ENCODE results near the gene AFAP1.

Gene AFAP1

DNA sequence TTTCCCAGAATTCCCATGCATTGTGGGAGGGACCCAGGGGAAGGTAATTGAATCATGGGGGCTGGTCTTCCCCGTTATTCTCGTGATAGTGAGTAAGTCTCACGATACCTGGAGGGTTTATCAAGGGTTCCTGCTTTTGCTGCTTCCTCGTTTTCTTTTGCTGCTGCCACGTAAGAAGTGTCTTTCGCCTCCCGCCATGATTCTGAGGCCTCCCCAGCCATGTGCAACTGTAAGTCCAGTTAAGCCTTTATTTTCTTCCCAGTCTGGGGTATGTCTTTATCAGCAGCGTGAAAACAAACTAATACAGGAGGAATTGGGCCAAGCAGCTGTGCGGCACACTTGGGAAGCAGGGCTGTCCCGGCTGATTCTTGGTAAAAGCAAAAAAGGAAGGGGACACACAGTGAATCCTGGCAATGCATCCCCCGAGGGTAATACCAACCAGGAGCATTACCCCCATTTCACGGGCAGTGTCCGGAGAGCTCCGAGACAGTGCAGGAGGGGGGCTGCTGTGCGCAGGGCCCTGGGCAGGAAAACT, 185.7 kb downstream of the AFAP1 start:
- DNase-seq (ENCODE audit: low read depth), result no peak

DNA sequence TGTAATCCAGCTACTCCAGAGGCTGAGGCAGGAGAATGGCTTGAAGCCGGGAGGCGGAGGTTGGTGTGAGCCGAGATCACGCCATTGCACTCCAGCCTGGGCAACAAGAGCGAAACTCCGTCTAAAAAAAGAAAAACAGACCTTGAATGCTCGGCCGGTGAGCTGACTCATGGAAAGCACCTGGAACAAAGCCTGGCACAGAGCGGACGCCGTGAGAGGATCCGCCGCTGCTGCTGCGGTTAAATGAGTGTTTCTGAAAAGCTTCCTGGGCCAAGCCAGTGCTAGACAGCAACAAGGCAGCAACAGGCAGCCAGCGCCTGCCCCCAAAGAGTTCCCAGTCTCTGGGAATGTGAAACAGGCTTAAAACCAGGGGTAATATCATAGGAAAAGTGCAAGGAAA, 186.4 kb downstream of the AFAP1 start:
- no peak for DNase-seq (ENCODE audit: low read depth)

DNA sequence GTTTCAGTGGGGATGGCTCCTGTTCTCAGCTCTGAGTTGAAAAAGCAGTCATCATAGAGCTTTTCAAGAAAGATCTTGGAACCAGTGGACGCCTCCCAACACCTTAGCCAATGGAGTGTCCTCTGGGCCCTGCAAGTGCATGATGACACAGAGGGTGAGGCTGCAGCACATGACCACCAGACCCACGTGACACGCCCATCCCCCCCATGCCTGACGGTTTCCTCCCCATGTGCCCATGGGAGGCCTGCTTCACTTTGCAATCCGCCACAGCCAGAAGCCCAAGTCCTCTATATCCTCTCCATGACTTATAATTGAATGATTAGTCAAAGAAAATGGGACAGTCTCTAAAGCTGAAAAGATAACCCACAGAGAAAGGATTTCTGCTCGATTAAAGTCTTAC, 187.0 kb downstream of the AFAP1 start:
- DNase-seq (ENCODE audit: low read depth), result no peak

DNA sequence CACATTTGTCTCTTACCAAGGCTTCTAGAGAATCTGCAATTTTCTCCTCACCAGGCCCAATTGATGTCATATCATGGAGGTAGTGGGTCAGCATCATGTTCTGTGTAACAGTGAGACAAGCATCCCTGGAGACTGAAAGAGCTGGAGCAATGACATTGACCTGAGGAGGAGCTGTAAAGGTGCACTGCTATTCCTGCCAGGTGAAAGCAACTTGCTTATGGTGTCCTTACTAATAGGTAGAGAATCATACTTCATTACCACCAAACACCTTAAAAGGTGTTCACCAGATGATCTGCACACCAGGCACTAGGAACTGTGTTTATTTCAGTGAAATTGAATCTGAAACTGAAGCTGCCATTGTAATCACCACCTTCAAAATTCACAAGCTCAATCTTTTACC, 188.7 kb downstream of the AFAP1 start:
- DNase-seq (ENCODE audit: low read depth), result no peak

DNA sequence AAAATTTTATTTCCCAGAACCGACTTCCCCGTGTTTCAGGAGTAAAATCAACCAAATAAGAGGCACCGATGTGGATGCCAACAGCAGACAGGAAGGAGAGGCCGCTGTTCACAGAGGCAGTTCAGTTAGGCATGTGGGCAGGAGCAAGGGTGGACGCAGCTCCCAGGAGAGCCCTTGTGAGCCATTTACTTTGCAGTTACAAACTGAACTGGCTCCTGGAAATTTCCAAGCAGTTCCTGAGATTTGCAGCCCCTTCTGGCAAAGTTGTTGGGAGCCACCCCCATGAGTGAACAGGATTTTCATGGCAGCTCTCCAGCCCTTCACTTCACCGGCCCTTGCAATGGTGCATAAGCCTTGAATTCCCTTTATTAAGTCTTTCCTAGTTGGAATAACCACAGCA, 189.1 kb downstream of the AFAP1 start:
- DNase-seq (ENCODE audit: low read depth), result no peak

DNA sequence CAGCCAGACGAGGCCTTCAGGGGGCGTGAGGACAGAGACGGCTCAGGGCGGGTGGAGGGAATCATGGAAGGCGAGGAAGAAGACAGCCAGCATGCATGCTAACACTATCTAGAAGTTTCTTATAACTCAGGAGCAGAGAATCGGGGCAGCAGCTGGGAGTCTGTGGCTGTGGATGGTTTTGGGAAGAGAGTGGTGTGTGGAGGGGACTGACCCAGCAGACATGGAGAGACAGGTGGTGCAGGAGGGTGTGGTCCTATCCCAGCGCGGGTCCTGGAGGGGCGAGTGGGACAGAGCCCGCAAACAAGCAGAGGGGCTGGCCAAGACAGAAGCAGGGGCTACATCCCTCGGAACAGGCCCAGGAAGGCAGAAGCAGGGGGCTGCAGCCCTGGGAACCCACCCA, 192.1 kb downstream of the AFAP1 start:
- no peak for DNase-seq (ENCODE audit: low read depth)

DNA sequence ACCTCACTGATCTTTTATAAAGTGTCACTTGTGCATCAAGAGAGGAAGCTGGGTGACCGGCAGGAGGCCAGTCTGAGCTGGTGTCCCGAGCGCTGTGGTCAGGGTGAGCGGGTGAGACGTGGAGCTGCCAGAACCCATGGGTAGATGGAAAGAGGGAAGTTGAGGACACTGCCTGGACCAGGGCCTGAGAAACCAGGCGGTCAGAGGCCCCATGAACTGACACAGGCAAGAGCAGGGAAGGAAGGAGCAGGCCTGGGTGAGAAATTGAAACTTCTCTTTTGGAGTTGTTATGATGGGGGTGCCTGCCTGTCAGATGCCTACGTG, 192.6 kb downstream of the AFAP1 start:
- no peak for DNase-seq (ENCODE audit: low read depth)

DNA sequence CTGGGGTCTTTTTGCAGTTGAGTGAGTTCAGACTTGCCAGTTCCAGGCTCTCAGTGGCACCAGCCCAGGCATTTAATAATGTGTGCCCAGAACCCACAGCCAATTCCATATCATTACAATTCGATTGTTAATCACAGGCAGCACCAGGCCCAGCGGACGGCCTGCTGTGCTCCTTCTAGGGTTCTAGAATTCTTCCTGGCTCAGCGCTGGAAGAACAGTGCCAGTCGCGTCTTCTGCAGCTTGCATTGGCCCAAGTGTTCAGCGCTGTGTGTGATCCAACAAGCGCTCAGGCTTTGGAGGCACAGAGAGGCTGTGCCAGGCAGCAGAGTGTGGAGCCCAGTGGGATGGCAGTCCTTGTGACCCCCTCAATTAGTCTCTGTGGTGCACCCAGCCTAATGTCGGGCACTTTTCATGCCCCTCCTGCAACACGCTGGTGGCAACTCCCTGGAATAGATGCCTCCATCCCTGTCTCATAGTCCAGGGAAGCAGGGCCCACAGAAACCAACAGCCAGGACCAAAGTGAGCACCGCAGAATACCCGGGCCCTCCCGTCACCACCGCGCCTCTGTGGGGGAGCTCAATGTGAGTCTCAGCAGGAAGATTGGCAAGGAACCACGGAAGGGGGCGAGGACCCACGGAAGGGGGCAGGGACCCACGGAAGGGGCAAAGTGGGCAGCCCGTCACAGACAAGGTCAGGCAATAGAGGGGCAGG, 193.2 kb downstream of the AFAP1 start:
- DNase-seq (ENCODE audit: low read depth), result no peak

DNA sequence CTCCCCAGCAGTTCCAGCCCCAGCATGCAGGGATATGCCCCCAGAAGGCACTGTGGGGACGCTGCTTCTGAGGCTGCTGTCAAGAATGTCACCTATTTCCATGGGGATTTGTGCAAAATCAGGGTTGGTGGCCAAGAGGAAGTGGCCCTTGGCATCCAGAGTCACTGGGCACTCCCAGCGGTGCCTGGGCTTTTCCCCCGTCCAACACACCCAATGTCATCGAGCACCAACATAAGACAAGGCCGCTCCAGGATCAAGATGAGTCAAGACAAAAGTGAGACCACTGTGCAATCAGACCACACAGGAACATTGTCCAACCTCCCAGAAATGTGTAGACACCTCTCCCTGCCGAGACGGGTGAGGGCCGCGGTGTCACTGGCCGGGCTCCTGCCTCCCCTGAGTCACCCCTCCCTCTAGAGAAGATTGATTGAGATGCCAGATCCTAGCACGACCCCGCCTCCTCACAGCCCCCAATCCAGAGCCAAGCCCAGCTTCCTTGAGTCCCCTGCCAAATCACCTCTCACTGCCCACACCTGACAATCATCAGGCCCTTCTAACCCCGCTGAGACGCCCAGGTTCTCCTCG, 194.3 kb downstream of the AFAP1 start:
- no peak for DNase-seq (ENCODE audit: low read depth)

DNA sequence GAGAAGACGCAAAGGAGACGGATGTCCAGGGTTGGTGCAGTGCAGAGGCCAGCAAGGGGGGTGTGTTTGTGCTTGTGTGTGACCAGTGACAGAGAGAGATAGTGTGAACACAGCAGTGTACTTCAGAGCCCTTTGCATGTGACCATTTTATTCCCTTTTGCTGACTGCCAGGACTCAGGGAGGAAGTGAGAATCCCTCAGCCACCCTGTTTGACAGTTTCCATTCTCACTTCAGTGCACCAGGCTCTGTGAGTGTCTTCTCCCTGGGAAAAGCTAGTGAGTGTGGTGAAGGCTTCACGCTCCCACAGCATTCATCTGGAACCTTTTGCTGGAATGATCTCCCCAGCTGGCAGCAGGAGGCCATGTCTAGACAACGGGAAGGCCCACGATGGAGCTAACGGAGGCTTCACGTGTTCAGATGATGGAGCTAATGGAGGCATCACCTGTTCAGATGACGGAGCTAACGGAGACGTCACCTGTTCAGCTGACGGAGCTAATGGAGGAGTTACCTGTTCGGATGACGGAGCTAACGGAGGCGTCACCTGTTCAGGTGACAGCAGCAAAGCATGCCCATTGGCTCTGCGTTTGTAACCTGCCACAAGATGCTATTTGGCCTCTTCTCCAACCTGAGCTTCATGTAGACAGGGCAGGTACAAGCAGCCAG, 195.4 kb downstream of the AFAP1 start:
- no peak for DNase-seq (ENCODE audit: low read depth)

DNA sequence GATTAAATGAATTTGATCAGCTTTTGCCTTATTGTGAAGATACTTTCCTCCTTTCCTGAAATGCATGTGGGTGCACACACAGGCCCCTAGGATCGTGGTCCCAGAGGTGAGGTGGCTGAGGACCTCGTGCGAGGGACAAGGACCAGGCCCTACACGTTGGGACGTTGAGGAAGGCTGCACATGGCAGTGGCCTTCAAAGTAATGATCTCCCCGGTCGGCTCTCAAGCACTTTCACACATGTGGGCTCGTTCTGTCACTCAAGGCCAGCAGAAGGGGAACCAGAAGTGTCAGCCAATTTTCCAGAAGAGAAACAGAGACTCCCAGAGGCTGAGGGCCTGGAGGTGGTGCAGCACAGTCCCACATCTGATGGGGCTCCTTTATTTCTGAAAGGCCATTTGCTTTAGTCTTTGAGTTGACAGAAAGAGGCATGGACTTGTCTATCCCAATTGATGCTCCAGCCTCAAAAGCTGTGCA, 196.8 kb downstream of the AFAP1 start:
- no peak for DNase-seq (ENCODE audit: low read depth)

DNA sequence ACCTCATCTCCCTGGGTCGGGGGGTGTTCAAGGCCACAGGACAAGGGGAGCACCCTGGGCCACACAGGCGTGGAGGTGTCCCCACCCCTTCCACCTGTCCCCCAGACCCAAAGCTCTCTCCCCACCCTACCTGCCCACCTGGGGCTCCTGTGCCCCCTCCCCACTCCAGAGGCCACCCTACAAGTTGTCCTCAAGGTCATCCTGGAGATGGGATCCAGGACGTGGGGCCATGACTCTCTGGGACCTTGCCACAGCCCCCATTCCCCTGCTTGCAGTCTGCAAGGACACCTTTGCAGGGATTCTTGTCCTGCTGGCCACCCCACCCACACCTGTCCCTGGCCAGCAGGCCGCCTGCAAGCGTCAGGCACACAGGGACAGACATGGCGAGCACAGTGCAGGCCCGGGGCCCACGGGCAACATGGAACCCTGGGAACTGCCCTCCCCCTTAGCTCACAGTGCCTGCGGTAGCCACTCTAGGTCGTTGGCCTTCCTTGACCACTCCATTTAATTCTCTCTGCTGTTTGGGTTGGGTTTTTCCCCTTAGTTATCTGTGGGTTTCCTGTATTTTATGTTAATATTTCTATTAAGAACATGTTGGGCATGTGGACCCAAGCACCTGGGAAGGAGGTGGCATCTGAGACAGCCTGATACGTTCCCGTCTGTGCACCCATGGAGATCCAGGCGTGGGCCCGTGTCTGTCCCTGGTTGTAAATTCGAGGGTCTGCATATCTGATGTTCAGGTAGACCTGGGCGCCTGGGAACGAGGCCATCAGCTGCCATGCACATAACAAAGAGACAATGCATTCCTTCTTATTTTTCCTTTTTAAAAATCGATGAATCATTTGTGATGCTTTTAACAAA, 197.5 kb downstream of the AFAP1 start:
- DNase-seq (ENCODE audit: low read depth), result no peak

DNA sequence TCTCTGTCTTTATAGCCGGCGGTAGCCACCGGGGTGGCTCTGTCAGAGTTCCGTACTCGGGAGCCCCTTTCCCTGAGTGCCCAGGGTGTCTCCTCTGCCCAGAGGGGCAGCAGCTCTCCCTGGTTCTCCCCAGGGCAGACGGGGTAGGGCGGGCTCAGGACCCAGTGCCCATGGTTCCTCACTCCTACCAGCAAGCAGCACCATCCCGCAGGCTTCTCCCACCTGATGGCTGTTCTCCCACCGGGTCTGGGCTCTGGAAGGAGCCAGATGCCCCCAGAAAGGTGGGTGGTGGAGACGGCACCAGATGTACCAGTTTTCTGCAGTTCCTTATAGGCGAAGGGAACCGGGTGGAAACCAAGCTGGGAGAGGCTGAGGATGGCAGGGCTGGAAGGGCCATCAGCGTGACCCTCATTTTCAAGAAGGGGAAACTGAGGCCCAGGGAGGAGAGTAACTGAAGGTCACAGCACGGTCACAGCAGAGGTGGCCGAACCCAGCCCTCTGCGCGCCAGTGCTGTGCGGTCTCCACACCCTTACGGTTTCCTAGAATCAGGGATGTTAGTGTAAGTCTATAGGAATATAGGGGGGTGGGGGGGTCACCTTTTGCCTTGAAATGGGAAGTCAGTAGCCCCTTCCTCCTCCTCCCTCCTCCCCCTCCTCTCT, 198.7 kb downstream of the AFAP1 start:
- no peak for DNase-seq (ENCODE audit: low read depth)

DNA sequence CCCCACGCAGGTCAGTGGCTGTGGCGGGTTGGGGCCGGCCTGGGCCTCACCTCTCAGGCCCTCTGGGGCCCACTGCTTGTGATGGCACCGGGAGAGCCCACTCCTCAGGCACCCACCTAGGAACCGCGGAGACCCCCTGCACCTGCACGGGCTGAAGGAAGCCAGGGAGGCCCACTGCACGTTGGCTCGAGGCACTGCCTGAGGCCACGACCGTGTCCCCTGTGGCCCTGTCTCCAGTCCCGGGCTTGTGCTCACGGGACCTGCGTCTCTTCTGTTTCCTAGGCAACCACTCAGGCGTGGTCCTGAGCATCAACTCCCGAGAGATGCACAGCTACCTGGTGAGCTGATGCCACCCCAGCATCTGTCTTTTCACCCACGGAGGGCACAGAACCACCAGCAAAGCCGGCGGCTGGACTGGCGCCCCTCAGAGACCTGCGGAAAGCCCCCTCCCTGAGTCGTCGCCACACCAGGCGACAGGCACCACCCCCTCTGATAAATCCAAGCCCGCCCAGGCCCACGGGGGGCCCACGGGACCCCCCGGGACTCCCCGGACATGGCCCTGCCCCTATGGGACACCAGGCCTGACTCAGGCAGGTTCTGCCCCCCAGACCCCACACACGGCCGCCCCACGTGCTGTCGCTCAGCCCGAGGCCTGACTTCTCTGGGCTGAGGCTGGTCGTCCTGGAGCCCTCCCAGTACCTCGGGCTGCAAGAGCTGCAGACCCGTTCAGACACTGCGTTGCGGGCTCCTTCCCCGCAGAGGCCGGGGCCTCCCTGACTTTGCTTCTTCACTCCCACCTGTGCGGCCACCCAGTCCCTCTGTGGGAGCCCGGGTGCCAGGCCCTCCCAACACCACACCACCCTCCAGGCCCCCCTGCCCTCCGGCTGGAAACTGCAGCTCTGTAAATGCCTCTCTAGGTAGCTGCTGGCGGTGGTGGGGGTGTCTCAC, 199.5 kb downstream of the AFAP1 start:
- DNase-seq (ENCODE audit: low read depth), result no peak

DNA sequence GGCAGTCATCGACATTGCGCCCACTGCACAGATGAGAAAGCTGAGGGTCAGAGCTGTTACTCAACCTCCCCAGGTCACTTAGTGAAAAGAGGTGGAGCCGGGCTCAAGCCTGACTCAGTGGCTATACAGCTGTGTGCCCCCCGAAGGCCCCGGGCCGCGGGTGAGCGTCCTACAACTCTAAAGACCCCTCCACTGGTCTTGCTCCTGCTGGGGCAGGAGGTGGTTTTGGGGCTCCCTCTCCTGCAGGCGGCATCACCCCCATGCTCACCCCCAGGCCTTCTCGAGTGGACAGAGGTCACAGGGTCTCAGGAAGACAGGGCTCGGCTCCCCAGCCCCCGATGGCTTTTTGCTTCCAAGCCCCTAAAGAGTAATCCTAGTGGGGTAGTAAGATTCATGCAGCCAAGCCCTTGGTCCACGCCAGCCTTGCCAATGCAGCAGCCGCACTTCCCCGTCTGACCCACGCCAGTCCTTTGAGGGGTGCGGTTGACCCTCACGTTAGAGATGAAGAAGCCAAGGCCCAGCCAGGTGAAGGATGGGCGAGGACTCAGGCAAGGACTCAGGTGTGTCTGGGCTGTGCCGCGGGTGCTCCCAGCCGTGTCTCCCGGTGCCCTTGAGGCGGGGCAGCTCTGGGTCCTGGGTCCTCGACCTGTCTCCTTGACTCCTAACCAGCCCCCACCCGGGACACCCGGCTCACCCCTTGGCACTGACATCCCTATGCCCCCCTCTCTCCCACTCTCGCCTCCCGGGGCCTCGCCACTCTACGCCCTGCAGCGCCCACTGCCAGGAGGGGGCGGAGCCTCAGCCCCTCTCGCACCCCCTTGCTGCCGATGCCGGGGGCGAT, 200.4 kb downstream of the AFAP1 start:
- DNase-seq (ENCODE audit: low read depth), result no peak

DNA sequence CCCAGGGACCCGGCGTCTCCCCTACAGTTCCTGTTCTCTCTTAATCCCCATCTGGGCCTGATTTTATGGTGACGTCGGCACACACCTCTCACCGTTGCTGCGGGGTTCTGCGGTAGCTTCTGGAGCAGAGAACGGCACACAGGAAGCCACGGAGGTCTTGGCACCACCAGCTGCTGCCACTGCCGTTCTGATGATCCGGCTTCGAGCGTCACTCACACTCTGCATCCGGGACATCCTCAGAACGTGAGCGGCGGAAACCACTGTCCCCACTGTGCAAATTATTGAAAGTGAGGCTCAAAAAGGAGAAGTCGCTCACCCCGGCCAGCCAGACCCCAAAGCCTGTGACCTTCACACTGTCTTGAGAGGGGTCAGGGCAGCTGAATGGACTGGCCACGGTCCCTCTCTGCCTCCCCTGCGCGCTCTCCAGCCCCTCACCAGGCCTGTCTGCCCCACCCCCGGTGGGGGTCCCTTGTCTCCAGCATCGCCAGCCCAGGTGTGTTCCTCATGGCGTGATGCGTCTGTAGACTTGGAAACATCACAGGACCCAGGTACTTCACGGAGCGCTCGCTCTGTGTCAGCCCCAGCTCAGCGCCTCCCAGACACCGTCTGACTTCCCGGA, 201.1 kb downstream of the AFAP1 start:
- DNase-seq (ENCODE audit: low read depth), result no peak

DNA sequence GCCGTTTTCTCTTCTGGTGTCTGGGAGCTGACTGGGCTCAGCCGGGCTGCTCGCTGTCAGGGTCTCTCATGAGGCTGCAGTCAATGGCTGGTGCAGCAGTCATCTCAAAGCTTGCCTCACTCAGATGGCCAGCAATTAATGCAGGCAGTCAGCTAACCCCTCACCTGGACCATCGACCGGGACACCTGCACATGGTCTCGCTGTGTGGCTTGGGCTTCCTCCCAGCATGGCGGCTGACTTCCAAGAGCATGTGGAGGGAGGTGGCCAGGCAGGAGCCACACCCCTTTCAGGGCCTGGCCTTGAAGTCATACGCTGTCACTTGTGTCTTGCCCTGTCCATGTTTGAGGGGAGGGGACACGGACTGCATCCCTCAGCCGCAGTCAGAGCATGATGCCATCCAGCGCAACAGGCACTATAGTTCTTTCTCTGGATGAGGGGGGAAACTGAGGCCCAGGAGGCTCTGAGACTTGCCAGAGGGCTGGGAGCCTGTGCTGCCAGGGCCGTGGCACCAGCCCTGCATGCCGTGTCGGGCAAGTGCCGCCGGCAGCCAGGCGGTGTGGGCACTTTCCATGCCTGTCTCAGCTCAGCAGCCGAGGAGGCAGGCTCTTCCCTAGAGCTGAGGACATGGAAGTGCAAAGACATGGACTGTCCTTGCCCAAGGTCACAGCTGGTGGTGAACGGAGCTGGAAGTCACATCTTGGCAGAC, 201.8 kb downstream of the AFAP1 start:
- no peak for DNase-seq (ENCODE audit: low read depth)

DNA sequence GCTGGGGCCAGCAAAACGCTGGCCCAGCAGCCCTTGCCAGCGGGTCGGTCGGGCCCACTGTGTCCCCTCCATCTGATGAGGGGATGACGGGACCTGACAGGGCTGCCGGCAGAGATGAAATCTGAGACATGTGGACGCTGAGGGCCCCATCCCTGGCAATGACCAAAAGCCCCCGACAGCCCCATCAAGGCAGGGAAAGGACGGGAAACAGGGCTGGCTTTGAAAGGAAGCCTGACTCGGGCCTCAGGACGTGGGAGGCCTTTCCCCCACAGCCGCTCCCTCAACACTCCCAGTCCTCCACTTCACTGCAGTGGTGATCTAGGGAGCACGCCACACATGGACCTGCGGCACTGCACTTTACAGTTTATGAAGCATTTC, 202.4 kb downstream of the AFAP1 start:
- DNase-seq (ENCODE audit: low read depth), result no peak
